KMS-11 (cell line): Measurements from ENCODE around the gene CDK19.
A peak's percentile ranks its signal among the peaks of the same experiment; 100 is the strongest.

ENCODE experiments used
- H2AFZ ChIP-seq: fragments of 200-600 bp; sonication (generic); 2 replicates; pipeline ENCODE4 v1.6.1; 2016; ENCODE audit warnings: antibody characterized with exemption, mixed run types, low read depth
- H3K27ac ChIP-seq: fragments of 200-600 bp; sonication (generic); 2 replicates; pipeline ENCODE4 v1.6.1; 2016; ENCODE audit warnings: mild to moderate bottlenecking, mixed run types
- H3K27me3 ChIP-seq: fragments of 200-600 bp; sonication (generic); 2 replicates; pipeline ENCODE4 v1.6.1; 2017; ENCODE audit warnings: mild to moderate bottlenecking, low read depth, mixed run types, moderate library complexity; ENCODE audit not compliant: insufficient read depth
- H3K36me3 ChIP-seq: fragments of 200-600 bp; sonication (generic); 2 replicates; pipeline ENCODE4 v1.6.1; 2017; ENCODE audit warnings: mild to moderate bottlenecking, mixed run types; ENCODE audit not compliant: insufficient read depth
- H3K4me1 ChIP-seq: fragments of 200-600 bp; sonication (generic); 2 replicates; pipeline ENCODE4 v1.6.1; 2016; ENCODE audit warnings: mild to moderate bottlenecking, low read depth, mixed run types; ENCODE audit not compliant: poor library complexity, severe bottlenecking
- H3K4me2 ChIP-seq: fragments of 200-600 bp; sonication (generic); 2 replicates; pipeline ENCODE4 v1.7.0; 2016; ENCODE audit warnings: mild to moderate bottlenecking, mixed run types
- H3K4me3 ChIP-seq: fragments of 200-600 bp; sonication (generic); IDR thresholded peaks from 2 replicates; pipeline ENCODE4 v1.6.1; 2017; ENCODE audit warnings: low read depth, low read length, mixed read lengths; ENCODE audit not compliant: insufficient read depth
- H3K79me2 ChIP-seq: fragments of 200-600 bp; sonication (generic); 2 replicates; pipeline ENCODE4 v1.6.1; 2016; ENCODE audit warnings: low read depth, mixed run types; ENCODE audit not compliant: insufficient read depth
- H3K9ac ChIP-seq: fragments of 200-600 bp; sonication (generic); 2 replicates; pipeline ENCODE4 v1.6.1; 2016; ENCODE audit warnings: mild to moderate bottlenecking, mixed run types
- H4K20me1 ChIP-seq: fragments of 200-600 bp; sonication (generic); 2 replicates; pipeline ENCODE4 v1.6.1; 2016; ENCODE audit warnings: mild to moderate bottlenecking, mixed run types; ENCODE audit not compliant: insufficient read depth
- CTCF ChIP-seq: fragments of 200-600 bp; sonication (generic); conservative IDR thresholded peaks from 2 replicates; pipeline ENCODE4 v1.6.1; 2017; ENCODE audit warnings: low read depth, mild to moderate bottlenecking, antibody characterized with exemption, low read length, moderate library complexity, mixed read lengths

CDK19 gene

GRCh38 chr6:110786696-110787095 lies 28.6 kb downstream of the CDK19 start:
- H4K20me1 ChIP-seq, result no peaks in the 10 kb centered on the region
- H3K4me1 ChIP-seq, result peaks cover 11% of the 10 kb centered on the region
- H3K4me2 ChIP-seq, result no peak overlapping the region
- H3K27ac ChIP-seq, result no peak overlapping the region
- H3K4me3 ChIP-seq, result no peak overlapping the region
- H3K79me2 ChIP-seq, result no peaks in the 10 kb centered on the region
- no peak for TF ChIP-seq CTCF
- H3K36me3 ChIP-seq, result no peaks in the 10 kb centered on the region
- H3K9ac ChIP-seq, result no peak overlapping the region
- H2AFZ ChIP-seq, result no peak overlapping the region
- H3K27me3 ChIP-seq, result no peaks in the 10 kb centered on the region

- TF ChIP-seq CTCF, result no peak
- Histone ChIP-seq H3K27me3 (no peaks in the 10 kb centered on the region), H3K4me2 (no peak overlapping the region), H3K4me3 (no peak overlapping the region), H3K36me3 (no peaks in the 10 kb centered on the region), H3K27ac (no peak overlapping the region), H3K79me2 (no peaks in the 10 kb centered on the region), H4K20me1 (no peaks in the 10 kb centered on the region), H3K4me1 (peaks cover 11% of the 10 kb centered on the region), H3K9ac (no peak overlapping the region), H2AFZ (no peak overlapping the region)
These were observed 29.0 kb downstream of the CDK19 start for GRCh38 chr6:110786271-110786670.

- Histone ChIP-seq H3K27ac (no peak overlapping the region), H3K4me3 (no peak overlapping the region), H3K79me2 (no peaks in the 10 kb centered on the region), H3K4me2 (peak overlapping the region; percentile 12; the same call in 1 of the 2 replicates), H3K36me3 (no peaks in the 10 kb centered on the region), H3K27me3 (no peaks in the 10 kb centered on the region), H3K4me1 (peaks cover 11% of the 10 kb centered on the region), H4K20me1 (no peaks in the 10 kb centered on the region), H2AFZ (no peak overlapping the region), H3K9ac (no peak overlapping the region)
- TF ChIP-seq CTCF, result no peak
These were observed 30.7 kb downstream of the CDK19 start for GRCh38 chr6:110784610-110784979.

GRCh38 chr6:110781522-110782214 lies 33.6 kb downstream of the CDK19 start:
- no peak overlapping the region for H3K4me2 ChIP-seq
- H3K4me3 ChIP-seq, result no peak overlapping the region
- no peak overlapping the region for H2AFZ ChIP-seq
- H3K79me2 ChIP-seq, result 0 out of 2 replicates have a peak, but pooled peaks cover 5% of the 10 kb centered on the region
- peaks cover 11% of the 10 kb centered on the region for H3K4me1 ChIP-seq
- no peak overlapping the region for H3K9ac ChIP-seq
- H3K36me3 ChIP-seq, result no peaks in the 10 kb centered on the region
- H3K27me3 ChIP-seq, result no peaks in the 10 kb centered on the region
- no peak for TF ChIP-seq CTCF
- H4K20me1 ChIP-seq, result no peaks in the 10 kb centered on the region
- no peak overlapping the region for H3K27ac ChIP-seq
